LoVo (cell line): ENCODE data around the gene KRT17.
"Not testable (repeated sequence)": the region's sequence is repeated elsewhere in the genome, so short reads cannot be mapped to it uniquely, and the experiment has no call there.

Experiments used
- DNase-seq: peaks from one replicate; pipeline ENCODE4 v3.0.0-alpha.2; 2016; ENCODE audit warnings: low spot score

KRT17 gene

GRCh38 chr17:41619927-41620582 lies 4.3 kb downstream of the KRT17 start:
- not testable (repeated sequence) for DNase-seq

GRCh38 chr17:41619036-41619926 lies 5.1 kb downstream of the KRT17 start:
- no peak for DNase-seq

- DNase-seq = no peak
These were observed 5.9 kb downstream of the KRT17 start for GRCh38 chr17:41618341-41619035.

- no peak for DNase-seq
These were observed 6.7 kb downstream of the KRT17 start for GRCh38 chr17:41617698-41618097.

GRCh38 chr17:41617136-41617535 lies 7.2 kb downstream of the KRT17 start:
- DNase-seq = no peak

GRCh38 chr17:41616486-41616885 lies 7.9 kb downstream of the KRT17 start:
- DNase-seq = not testable (repeated sequence)

GRCh38 chr17:41615454-41615853 lies 8.9 kb downstream of the KRT17 start:
- DNase-seq = peak; percentile 17

- not testable (repeated sequence) for DNase-seq
These were observed 9.6 kb downstream of the KRT17 start for GRCh38 chr17:41614767-41615166.

GRCh38 chr17:41614098-41614497 lies 10.3 kb downstream of the KRT17 start:
- no peak for DNase-seq

GRCh38 chr17:41613277-41614082 lies 10.9 kb downstream of the KRT17 start:
- no peak for DNase-seq

- DNase-seq = peak; percentile 57
These were observed 11.8 kb downstream of the KRT17 start, which contains the start of gene KRT16 for GRCh38 chr17:41612376-41613160. TSS of gene KRT16 (minus strand) at chr17:41612767. CDS start at chr17:41612688, 79 bp downstream.

GRCh38 chr17:41610965-41611640 lies 13.3 kb downstream of the KRT17 start:
- DNase-seq = no peak

- DNase-seq = not testable (repeated sequence)
These were observed 14.3 kb downstream of the KRT17 start for GRCh38 chr17:41610061-41610517.

- not testable (repeated sequence) for DNase-seq
These were observed 17.4 kb downstream of the KRT17 start for GRCh38 chr17:41606930-41607329.

- peak; percentile 39 for DNase-seq
These were observed 21.9 kb downstream of the KRT17 start for GRCh38 chr17:41602524-41602923.

- DNase-seq = no peak
These were observed 24.1 kb downstream of the KRT17 start for GRCh38 chr17:41600318-41600717.

GRCh38 chr17:41599680-41600079 lies 24.7 kb downstream of the KRT17 start:
- no peak for DNase-seq

GRCh38 chr17:41595585-41595984 lies 28.8 kb downstream of the KRT17 start:
- no peak for DNase-seq

- DNase-seq = no peak
These were observed 29.9 kb downstream of the KRT17 start for GRCh38 chr17:41594363-41594915.
